Cortex of kidney (tissue), 1 donor: Measurements from ENCODE around the gene EML4.
"Not testable (repeated sequence)": the region's sequence is repeated elsewhere in the genome, so short reads cannot be mapped to it uniquely, and the experiment has no call there.

Source experiments
- DNase-seq: peaks from one replicate; lab custom pipeline; 2025; lab: John Stamatoyannopoulos, UW

EML4 gene

DNA sequence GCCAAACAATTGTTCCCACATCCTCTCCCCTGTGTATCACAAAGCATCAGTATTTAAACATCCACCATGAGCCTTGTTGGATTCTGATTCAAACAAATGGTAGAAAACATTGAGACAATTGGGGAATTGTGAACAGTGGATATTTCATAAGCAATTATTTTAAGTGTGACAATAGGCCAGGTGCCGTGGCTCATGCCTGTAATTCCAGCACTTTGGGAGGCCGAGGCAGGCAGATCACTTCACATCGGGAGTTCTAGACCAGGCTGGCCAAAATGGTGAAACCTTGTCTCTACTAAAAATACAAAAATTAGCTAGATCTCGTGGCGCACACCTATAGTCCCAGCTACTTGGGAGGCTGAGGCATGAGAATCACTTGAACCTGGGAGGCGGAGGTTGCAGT lies 165.7 kb downstream of the EML4 start:
- not testable (repeated sequence) for DNase-seq

DNA sequence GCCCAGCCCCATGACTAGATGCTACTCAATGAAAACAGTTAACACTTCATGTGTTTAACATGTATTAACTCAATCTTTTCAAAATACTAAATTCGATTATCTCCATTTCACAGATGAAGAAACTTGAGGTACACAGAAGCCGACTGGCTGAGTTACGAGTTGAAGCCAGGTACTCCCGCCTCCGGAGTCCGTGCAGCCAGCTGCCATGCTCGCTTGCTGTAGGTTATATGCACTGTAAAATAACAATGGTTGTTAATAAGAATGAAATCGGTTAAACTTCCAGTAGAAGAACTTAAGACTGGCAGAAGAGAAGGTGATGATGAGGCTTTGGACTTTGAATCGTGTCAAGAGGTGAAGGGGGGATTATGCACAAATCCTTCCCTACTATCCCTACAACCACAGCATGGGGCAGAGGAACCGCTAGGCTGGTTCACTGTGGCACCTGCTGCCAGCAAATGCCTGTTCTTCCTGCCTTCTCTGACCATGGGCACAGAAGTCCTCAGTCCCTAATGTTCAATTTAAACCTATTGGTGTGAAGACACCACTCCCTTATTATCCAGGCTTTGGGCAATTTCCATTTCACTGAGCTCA lies 166.5 kb downstream of the EML4 start:
- no peak for DNase-seq

- DNase-seq: no peak
These were observed 167.3 kb downstream of the EML4 start for GRCh38 chr2:42336361-42336965.

- no peak for DNase-seq
These were observed 168.2 kb downstream of the EML4 start for GRCh38 chr2:42337356-42337820.

DNA sequence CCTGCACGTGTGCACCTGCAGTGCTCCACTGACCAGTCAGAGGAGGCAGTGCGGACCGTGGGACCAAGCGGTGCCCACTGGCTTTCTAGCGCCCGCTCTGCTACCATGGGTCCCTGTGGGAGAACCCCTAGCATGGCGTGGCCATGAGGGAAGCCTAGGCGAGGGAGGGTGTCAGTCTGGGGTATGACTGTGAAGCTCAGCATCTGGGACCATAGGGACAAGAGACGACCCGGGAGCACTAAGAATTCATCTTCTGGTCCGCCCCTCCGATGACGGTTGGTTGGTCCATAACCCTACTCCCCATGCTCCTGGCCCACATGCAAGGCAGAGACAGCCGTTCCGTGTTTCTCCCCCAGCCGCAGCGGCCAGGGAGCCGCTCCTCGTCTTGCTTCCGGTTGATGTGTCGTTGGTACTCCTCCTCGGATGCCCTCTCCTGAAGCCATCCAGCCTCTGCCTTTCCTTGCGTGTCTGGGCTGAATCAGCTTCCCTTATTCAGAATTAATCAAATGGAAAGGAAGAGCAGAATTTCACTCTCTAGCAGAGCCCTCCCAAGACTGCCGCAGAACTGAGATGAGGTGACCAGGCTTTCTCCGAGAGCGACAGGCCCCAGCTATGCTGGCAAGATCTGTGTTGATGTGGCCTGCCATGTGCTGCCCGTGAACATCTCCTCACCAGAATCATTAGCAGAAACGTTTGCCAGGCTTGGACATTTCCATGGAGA lies 168.9 kb downstream of the EML4 start:
- no peak for DNase-seq

DNA sequence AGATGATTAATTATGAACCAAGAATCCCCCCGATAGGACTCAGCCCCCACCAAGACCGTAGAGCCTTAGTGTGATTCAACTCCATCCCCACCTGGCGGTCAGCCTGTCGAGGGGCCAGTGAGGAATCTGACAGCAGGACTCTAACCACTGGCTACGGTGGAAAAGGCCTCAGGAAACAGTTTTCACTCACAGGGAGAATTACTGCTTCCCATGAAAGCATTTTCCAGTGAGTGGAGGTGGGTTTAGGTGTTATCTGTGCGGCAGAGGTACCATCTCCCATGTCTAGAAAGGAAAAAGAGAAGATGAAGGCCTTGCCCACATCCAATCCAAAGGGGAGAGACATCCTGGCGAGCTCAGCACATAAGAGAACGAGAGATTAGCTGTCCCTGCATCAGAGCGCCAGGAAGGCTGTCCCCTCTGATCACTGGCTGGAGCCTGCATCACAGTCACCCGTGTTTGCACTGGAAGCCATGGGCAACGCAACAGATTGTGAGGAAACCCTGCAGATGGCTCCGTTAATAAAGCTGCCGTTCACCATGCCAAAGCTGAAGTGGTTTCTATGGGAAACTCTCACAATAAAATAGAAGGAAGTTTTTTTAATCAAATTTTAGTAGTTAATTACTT lies 169.5 kb downstream of the EML4 start:
- DNase-seq: no peak

DNA sequence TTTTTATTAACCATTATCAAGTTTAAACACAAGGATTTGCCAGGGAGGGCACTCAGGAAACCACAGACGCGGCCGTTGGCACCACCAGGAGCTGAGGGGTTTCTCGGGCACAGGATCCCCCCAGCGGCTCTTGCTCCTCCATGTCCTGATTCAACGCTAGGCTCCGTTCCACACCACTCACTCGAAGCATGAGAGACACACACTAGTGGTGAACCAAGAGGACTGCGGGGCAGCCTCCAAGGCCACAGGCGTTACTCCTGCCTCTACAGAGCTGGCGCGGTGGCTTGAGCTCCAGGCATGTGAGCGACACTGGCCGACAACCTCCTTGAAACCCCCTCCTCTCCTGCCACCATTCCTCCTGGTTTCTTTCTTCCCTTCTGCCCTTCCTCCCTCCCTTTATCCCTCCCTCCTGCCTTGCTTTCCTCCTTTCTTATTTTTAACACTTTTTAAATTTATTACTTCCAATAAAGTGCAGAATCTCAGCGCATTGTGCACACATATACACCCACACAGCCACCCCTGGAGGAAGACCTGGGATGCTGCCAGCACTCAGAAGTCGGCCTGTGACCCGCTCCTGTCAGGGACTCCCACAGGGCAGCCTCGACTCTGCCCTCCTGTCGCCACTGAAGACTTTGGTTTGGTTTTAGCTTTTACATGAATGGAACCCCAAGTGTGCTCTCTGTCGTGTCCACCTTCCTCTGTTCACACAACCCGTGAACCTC lies 170.2 kb downstream of the EML4 start:
- no peak for DNase-seq

DNA sequence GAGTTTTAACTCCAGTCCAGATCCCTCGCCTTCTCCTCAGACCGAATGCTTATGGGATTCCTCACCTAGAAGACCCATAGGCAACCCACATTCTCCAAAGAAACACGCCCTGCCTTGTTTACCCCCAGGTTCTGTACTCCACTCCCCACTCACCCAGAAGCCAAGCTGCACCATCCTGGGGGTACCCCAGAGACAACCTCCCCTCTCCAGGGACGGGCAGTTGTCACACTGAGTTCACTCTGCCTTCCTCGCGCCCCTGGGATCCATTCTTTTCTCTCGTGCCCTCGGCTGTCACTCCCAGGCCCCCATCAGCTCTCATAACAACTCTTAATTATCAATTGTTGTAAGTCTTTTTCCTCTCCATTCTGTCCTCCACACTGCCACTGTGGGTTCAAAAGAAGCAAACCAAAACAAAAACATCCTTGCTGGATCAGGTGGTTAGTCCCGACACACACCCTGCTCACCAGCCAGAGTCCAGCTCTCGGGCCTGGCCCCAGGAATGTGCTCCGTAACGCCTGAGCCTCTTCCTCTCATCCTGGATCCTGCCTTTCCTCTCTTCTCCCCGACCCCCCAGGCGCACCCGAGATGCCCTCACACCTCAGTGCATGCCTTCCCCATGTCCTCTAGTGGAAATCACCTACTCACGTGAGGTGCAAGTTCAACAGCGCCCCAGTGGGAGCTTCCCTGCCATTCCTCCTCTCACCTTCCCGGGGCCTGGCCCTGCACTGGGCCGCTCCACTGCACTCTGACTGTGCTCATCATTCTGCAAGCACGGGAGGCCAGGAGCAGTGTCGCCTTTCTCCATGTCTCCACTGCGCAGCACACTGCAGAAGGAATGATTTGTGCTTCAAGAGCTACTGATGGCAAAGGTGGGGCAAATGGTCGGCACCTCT lies 171.1 kb downstream of the EML4 start:
- no peak for DNase-seq

GRCh38 chr2:42340938-42341636 lies 171.9 kb downstream of the EML4 start:
- DNase-seq: no peak

- no peak for DNase-seq
These were observed 173.1 kb downstream of the EML4 start for GRCh38 chr2:42342061-42342794.

GRCh38 chr2:42342795-42343241 lies 173.7 kb downstream of the EML4 start:
- no peak for DNase-seq

GRCh38 chr2:42345986-42346385 lies 176.8 kb downstream of the EML4 start:
- no peak for DNase-seq

GRCh38 chr2:42346856-42347255 lies 177.7 kb downstream of the EML4 start:
- DNase-seq: not testable (repeated sequence)

DNA sequence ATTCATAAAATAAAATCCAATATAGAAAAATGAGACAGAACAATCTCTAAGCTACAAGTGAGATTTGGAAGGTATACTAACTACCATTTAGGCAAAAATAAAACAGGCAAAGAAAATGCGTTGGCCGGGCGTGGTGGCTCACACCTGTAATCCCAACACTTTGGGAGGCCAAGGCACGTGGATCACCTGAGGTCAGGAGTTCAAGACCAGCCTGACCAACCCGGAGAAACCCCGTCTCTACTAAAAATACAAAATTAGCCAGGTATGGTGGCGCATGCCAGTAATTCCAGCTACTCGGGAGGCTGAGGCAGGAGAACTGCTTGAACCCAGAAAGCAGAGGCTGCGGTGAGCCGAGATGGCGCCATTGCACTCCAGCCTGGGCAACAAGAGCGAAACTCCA lies 178.4 kb downstream of the EML4 start:
- DNase-seq: not testable (repeated sequence)

- no peak for DNase-seq
These were observed 179.1 kb downstream of the EML4 start for GRCh38 chr2:42348113-42348805.

GRCh38 chr2:42350434-42351063 lies 181.4 kb downstream of the EML4 start:
- DNase-seq: no peak

- DNase-seq: no peak
These were observed 182.7 kb downstream of the EML4 start for GRCh38 chr2:42351864-42352263.

DNA sequence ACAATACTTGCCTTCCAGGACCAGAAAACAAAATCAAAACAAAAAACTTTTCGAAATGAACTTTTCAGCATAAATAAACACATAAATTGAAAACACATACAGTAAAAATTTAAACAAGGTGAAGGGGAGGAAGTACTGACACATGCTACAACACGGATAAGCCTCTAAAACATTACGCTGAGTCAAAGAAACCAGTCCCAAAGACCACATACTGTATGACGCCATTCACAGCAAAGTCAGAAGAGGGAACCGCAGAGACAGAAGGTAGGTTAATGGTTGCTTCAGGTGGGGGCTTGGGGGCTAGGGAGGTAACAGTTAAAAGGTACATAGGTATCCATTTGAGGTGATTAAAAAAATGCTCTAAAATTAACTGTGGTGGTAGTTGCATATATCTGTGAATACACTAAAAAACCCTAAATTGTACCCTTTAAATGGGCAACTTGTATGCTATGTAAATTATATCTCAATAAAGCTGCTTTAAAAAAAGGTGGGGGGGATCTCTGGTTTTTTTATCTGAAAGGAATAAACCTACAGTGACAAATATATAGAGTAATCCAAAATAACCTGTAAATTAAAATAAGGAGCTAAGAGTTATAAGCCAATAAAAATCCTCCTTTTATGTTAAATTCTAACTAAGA lies 184.8 kb downstream of the EML4 start:
- DNase-seq: no peak
